ENCODE data around the gene ADAM30.

The ADAM30 gene

GRCh38 chr1:119896303-119896702 is at the start of gene ADAM30:
ADAM30 (minus strand) TSS chr1:119896515; CDS start chr1:119896336, 179 bp downstream.
- DNase-seq (ENCODE audit: low read depth) = no peak

GRCh38 chr1:119943216-119943615 is 46.9 kb upstream of the ADAM30 start:
- no peak for DNase-seq (ENCODE audit: low read depth)

- DNase-seq (ENCODE audit: low read depth) = no peak
These were observed 45.1 kb upstream of the ADAM30 start for GRCh38 chr1:119941392-119941791.

GRCh38 chr1:119940697-119941096 is 44.4 kb upstream of the ADAM30 start:
- no peak for DNase-seq (ENCODE audit: low read depth)

GRCh38 chr1:119937198-119937597 is 40.9 kb upstream of the ADAM30 start:
- no peak for DNase-seq (ENCODE audit: low read depth)

GRCh38 chr1:119935915-119936314 is 39.6 kb upstream of the ADAM30 start:
- no peak for DNase-seq (ENCODE audit: low read depth)

- DNase-seq (ENCODE audit: low read depth) = no peak
These were observed 39.1 kb upstream of the ADAM30 start for GRCh38 chr1:119935373-119935772.

GRCh38 chr1:119933397-119933796 is 37.1 kb upstream of the ADAM30 start:
- DNase-seq (ENCODE audit: low read depth) = no peak

GRCh38 chr1:119929643-119930315 is 33.5 kb upstream of the ADAM30 start:
- no peak for DNase-seq (ENCODE audit: low read depth)

GRCh38 chr1:119926553-119926952 is 30.2 kb upstream of the ADAM30 start:
- DNase-seq (ENCODE audit: low read depth) = no peak

GRCh38 chr1:119924948-119925898 is 28.9 kb upstream of the ADAM30 start:
- no peak for DNase-seq (ENCODE audit: low read depth)

- no peak for DNase-seq (ENCODE audit: low read depth)
These were observed 24.0 kb upstream of the ADAM30 start for GRCh38 chr1:119920104-119920968.

GRCh38 chr1:119919241-119919640 is 22.9 kb upstream of the ADAM30 start:
- DNase-seq (ENCODE audit: low read depth) = no peak

GRCh38 chr1:119918301-119918700 is 22.0 kb upstream of the ADAM30 start:
- DNase-seq (ENCODE audit: low read depth) = no peak

- DNase-seq (ENCODE audit: low read depth) = no peak
These were observed 21.2 kb upstream of the ADAM30 start for GRCh38 chr1:119917304-119918055.

- DNase-seq (ENCODE audit: low read depth) = no peak
These were observed 19.2 kb upstream of the ADAM30 start for GRCh38 chr1:119915517-119915916.

- DNase-seq (ENCODE audit: low read depth) = no peak
These were observed 17.8 kb upstream of the ADAM30 start for GRCh38 chr1:119914071-119914470.

- no peak for DNase-seq (ENCODE audit: low read depth)
These were observed 16.6 kb upstream of the ADAM30 start for GRCh38 chr1:119912963-119913362.

- DNase-seq (ENCODE audit: low read depth) = no peak
These were observed 15.5 kb upstream of the ADAM30 start for GRCh38 chr1:119911775-119912174.

GRCh38 chr1:119910618-119911017 is 14.3 kb upstream of the ADAM30 start:
- DNase-seq (ENCODE audit: low read depth) = no peak

GRCh38 chr1:119909890-119910596 is 13.7 kb upstream of the ADAM30 start:
- DNase-seq (ENCODE audit: low read depth) = no peak
